ENCODE data around the gene AGBL1. TPM values are rescaled to one million over a fixed set of nuclear protein-coding genes. Genes with fewer than 3 reads are reported as not detected.

AGBL1 gene
- total RNA-seq, 1 donor from 2014 or later: not detected

GRCh38 chr15:86804406-86804805 lies 724.7 kb downstream of the AGBL1 start:
- no peak for DNase-seq (ENCODE audit: low read depth)

GRCh38 chr15:86810329-86810728 lies 730.7 kb downstream of the AGBL1 start:
- no peak for DNase-seq (ENCODE audit: low read depth)

GRCh38 chr15:86813892-86814291 lies 734.2 kb downstream of the AGBL1 start:
- no peak for DNase-seq (ENCODE audit: low read depth)

- no peak for DNase-seq (ENCODE audit: low read depth)
Measured at GRCh38 chr15:86829245-86829644, 749.6 kb downstream of the AGBL1 start.

GRCh38 chr15:86830304-86830703 lies 750.6 kb downstream of the AGBL1 start:
- DNase-seq (ENCODE audit: low read depth): no peak

GRCh38 chr15:86833595-86833994 lies 753.9 kb downstream of the AGBL1 start:
- DNase-seq (ENCODE audit: low read depth): no peak

- no peak for DNase-seq (ENCODE audit: low read depth)
Measured at GRCh38 chr15:86834115-86834863, 754.6 kb downstream of the AGBL1 start.

- no peak for DNase-seq (ENCODE audit: low read depth)
Measured at GRCh38 chr15:86837294-86838061, 757.8 kb downstream of the AGBL1 start.

GRCh38 chr15:86839502-86839901 lies 759.8 kb downstream of the AGBL1 start:
- DNase-seq (ENCODE audit: low read depth): no peak

- no peak for DNase-seq (ENCODE audit: low read depth)
Measured at GRCh38 chr15:86840996-86841395, 761.3 kb downstream of the AGBL1 start.

GRCh38 chr15:86842199-86842598 lies 762.5 kb downstream of the AGBL1 start:
- DNase-seq (ENCODE audit: low read depth): no peak

- no peak for DNase-seq (ENCODE audit: low read depth)
Measured at GRCh38 chr15:86846036-86846435, 766.4 kb downstream of the AGBL1 start.

GRCh38 chr15:86849136-86849535 lies 769.5 kb downstream of the AGBL1 start:
- no peak for DNase-seq (ENCODE audit: low read depth)

- no peak for DNase-seq (ENCODE audit: low read depth)
Measured at GRCh38 chr15:86849558-86850285, 770.1 kb downstream of the AGBL1 start.

- no peak for DNase-seq (ENCODE audit: low read depth)
Measured at GRCh38 chr15:86850939-86851338, 771.3 kb downstream of the AGBL1 start.

GRCh38 chr15:86852741-86853140 lies 773.1 kb downstream of the AGBL1 start:
- no peak for DNase-seq (ENCODE audit: low read depth)

GRCh38 chr15:86854176-86854575 lies 774.5 kb downstream of the AGBL1 start:
- no peak for DNase-seq (ENCODE audit: low read depth)

GRCh38 chr15:86855307-86856291 lies 775.9 kb downstream of the AGBL1 start:
- no peak for DNase-seq (ENCODE audit: low read depth)

- no peak for DNase-seq (ENCODE audit: low read depth)
Measured at GRCh38 chr15:86857701-86858100, 778.0 kb downstream of the AGBL1 start.

GRCh38 chr15:86863226-86863915 lies 783.7 kb downstream of the AGBL1 start:
- DNase-seq (ENCODE audit: low read depth): peak; percentile 14

GRCh38 chr15:86865920-86866319 lies 786.2 kb downstream of the AGBL1 start:
- DNase-seq (ENCODE audit: low read depth): no peak

Measured in renal cortical epithelial cell (primary cell).